Tibial nerve (tissue), 4 donors: ENCODE measurements around the gene TOMM6. TPM values are rescaled to one million over a fixed set of nuclear protein-coding genes. Genes with fewer than 3 reads are reported as not detected.

Experiments
- DNase-seq, 2 donors: peaks; one replicate each; pipeline ENCODE4 v3.0.0-alpha.2; 2019; ENCODE audit warnings: low spot score in 2 of 2
- H3K27ac ChIP-seq, 4 donors: fragments of 200-600 bp; sonication (generic) in 3 of 4; one replicate each; pipeline ENCODE4 v1.5.1; 2017 to 2019; ENCODE audit warnings: mild to moderate bottlenecking in 1 of 4
- H3K27me3 ChIP-seq, 2 donors: fragments of 200-600 bp; sonication (generic) in 1 of 2; one replicate each; pipeline versions ENCODE4 v1.5.1 to v1.6.0; 2017 to 2019
- H3K36me3 ChIP-seq, 3 donors: fragments of 200-600 bp; sonication (generic); one replicate each; pipeline ENCODE4 v1.5.1; 2018 to 2019
- H3K4me1 ChIP-seq, 4 donors: fragments of 200-600 bp; sonication (generic) in 3 of 4; one replicate each; pipeline ENCODE4 v1.5.1; 2017 to 2019
- H3K4me3 ChIP-seq, 4 donors: fragments of 200-600 bp; sonication (generic) in 3 of 4; one replicate each; pipeline ENCODE4 v1.5.1; 2017 to 2019; ENCODE audit warnings: mild to moderate bottlenecking in 1 of 4, moderate library complexity in 1 of 4
- H3K9me3 ChIP-seq, 4 donors: fragments of 200-600 bp; sonication (generic) in 3 of 4; one replicate each; pipeline ENCODE4 v1.5.1; 2017 to 2019
- EP300 ChIP-seq, 2 donors: sonication (generic); formaldehyde crosslinking; IDR thresholded peaks; one replicate each; pipeline ENCODE4 v1.6.1; 2017; ENCODE audit warnings: antibody characterized with exemption in 2 of 2, mild to moderate bottlenecking in 1 of 2
- POLR2A ChIP-seq, 2 donors: fragments of 450-650 bp; IDR thresholded peaks; one replicate each; pipeline ENCODE4 v1.6.1; 2017; ENCODE audit warnings: antibody characterized with exemption in 2 of 2, mild to moderate bottlenecking in 2 of 2, moderate library complexity in 2 of 2
- WGBS, 2 donors: methylation state at CpG; one replicate each; pipeline ENCODE4 v1.1.5; 2018; 5-methylcytosine and 5-hydroxymethylcytosine counted together
- total RNA-seq, 4 donors: library from RNA; depleted of rRNA; stranded (reverse); fragments of >200 nt; gene quantifications; one replicate each; pipeline ENCODE4 v1.1.0, GENCODE V29; 2016
- TF ChIP-seq, protein P1 (sequence below), 5 experiments: fragments of 200-600 bp in 3 of 5; fragments of 450-650 bp in 2 of 5; sonication (generic) in 3 of 5; IDR thresholded peaks; one replicate each; pipeline ENCODE4 v1.5.1; 2016 to 2019; ENCODE audit warnings: antibody characterized with exemption in 5 of 5, mild to moderate bottlenecking in 3 of 5, moderate library complexity in 2 of 5

The TOMM6 gene
- total RNA-seq, 4 donors from 2014 or later, result 76.1 to 121 (median 99.8) TPM

GRCh38 chr6:41781366-41781730, 6.1 kb upstream of the TOMM6 start:
- TF ChIP-seq POLR2A (IDR thresholded peaks at IDR 0.05), result no peak
- TF ChIP-seq, protein P1, sequence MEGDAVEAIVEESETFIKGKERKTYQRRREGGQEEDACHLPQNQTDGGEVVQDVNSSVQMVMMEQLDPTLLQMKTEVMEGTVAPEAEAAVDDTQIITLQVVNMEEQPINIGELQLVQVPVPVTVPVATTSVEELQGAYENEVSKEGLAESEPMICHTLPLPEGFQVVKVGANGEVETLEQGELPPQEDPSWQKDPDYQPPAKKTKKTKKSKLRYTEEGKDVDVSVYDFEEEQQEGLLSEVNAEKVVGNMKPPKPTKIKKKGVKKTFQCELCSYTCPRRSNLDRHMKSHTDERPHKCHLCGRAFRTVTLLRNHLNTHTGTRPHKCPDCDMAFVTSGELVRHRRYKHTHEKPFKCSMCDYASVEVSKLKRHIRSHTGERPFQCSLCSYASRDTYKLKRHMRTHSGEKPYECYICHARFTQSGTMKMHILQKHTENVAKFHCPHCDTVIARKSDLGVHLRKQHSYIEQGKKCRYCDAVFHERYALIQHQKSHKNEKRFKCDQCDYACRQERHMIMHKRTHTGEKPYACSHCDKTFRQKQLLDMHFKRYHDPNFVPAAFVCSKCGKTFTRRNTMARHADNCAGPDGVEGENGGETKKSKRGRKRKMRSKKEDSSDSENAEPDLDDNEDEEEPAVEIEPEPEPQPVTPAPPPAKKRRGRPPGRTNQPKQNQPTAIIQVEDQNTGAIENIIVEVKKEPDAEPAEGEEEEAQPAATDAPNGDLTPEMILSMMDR (IDR thresholded peaks at IDR 0.05), result no peak
- TF ChIP-seq EP300 (IDR thresholded peaks at IDR 0.05), result no peak
- peaks cover 4 to 73% (median 31%) of the 10 kb centered on the region in 4 donors for H3K4me1 ChIP-seq
- no peaks in the 10 kb centered on the region for H3K9me3 ChIP-seq
- peaks cover 0 to 13% (median 0%) of the 10 kb centered on the region in 3 donors for H3K36me3 ChIP-seq
- H3K27ac ChIP-seq, result peak overlapping the region in 3 of 4 donors; percentile 73 to 91 (median 85)
- DNase-seq, result no peak
- H3K4me3 ChIP-seq, result peak overlapping the region; percentile 58 to 89 (median 70)
- no peaks in the 10 kb centered on the region for H3K27me3 ChIP-seq
- 0 to 20% methylated on average over 3 of the region's 3 CpGs for WGBS, 2 donors

DNA sequence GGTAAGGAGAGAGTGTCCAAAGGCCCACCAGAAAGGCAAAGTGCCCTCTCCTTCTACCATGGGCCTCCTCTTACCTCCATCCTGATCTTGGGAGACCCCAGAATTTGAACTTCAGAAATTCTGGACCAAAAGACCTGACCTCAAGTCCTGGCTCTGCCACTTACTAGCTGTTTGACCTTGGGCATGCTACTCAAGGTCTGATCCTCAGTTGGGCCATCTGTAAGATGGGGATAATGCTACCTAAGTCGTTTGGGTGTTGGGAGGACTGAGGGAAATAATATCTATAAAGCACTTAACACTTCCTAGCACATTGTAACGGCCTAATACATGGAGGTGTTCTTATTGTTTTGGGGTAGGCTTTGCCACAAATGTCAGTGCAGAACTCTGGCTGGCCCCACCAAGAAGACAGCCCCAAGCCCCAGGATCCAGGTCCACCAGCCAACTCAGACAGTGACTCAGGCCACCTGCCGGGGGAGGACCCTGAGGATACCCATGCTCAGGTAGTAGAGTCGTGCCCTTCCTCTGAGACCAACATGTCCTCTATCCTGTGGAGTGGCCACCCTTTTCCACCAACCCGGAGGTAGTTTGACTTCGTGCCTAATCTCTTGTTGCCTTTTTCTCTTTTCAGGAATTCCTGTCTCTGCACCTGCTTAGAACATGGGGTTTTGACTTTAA, 4.3 kb upstream of the TOMM6 start:
- H3K4me1 ChIP-seq, result peaks cover 4 to 66% (median 31%) of the 10 kb centered on the region in 4 donors
- DNase-seq, result no peak
- H3K4me3 ChIP-seq, result no peak overlapping the region
- H3K36me3 ChIP-seq, result peaks cover 0 to 3% (median 0%) of the 10 kb centered on the region in 3 donors
- no peaks in the 10 kb centered on the region for H3K27me3 ChIP-seq
- 73 to 77% methylated on average over 6 of the region's 6 CpGs for WGBS, 2 donors
- no peaks in the 10 kb centered on the region for H3K9me3 ChIP-seq
- peak overlapping the region in 1 of 4 donors; percentile 41 for H3K27ac ChIP-seq
- TF ChIP-seq EP300 (IDR thresholded peaks at IDR 0.05) (no peak), POLR2A (IDR thresholded peaks at IDR 0.05) (no peak)
- TF ChIP-seq, protein P1 (IDR thresholded peaks at IDR 0.05), result no peak

DNA sequence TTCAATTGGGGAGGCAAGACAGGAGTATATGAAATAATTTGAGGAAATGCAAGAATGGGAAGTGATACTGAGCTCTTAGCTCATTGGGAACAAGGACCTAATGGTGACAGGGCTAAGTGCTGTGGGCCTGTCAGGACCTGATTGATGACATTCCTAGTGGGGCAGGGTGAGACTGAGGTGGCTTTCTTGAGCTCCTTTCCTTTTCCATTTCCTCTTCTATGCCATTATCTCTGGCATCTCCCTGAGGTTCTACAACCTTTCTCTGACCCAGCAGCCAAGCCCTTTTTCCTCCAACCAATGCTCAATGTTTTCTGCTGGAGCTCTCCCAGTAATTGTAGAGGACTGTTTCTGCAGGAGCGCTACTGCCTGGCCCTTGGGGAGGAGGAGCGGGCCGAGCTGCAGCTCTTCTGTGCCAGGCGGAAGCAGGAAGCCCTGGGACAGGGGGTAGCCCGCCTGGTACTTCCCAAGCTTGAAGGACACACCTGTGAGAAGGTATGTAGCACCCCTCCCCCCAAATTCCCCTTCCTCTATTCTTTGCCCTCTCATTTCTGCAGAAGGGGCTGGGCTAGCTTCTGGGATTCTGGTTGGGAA, 2.8 kb upstream of the TOMM6 start:
- Histone ChIP-seq H3K4me3 (no peak overlapping the region), H3K4me1 (peaks cover 4 to 65% (median 28%) of the 10 kb centered on the region in 4 donors)

GRCh38 chr6:41785254-41785653, 2.2 kb upstream of the TOMM6 start:
- Histone ChIP-seq H3K36me3 (peaks cover 0 to 18% (median 0%) of the 10 kb centered on the region in 3 donors), H3K27me3 (no peaks in the 10 kb centered on the region), H3K9me3 (no peaks in the 10 kb centered on the region), H3K4me1 (peaks cover 4 to 65% (median 28%) of the 10 kb centered on the region in 4 donors), H3K27ac (peak overlapping the region in 2 of 4 donors; percentile 93), H3K4me3 (no peak overlapping the region)
- 83% methylated on average over 11 of the region's 11 CpGs for WGBS, 2 donors
- DNase-seq, result no peak
- TF ChIP-seq POLR2A (IDR thresholded peaks at IDR 0.05), result no peak
- TF ChIP-seq EP300 (IDR thresholded peaks at IDR 0.05), result no peak
- TF ChIP-seq, protein P1 (IDR thresholded peaks at IDR 0.05), result no peak

More for the DNA sequence above, 2.8 kb upstream of the TOMM6 start:
- DNase-seq, result no peak
- Histone ChIP-seq H3K27me3 (no peaks in the 10 kb centered on the region), H3K36me3 (peaks cover 0 to 12% (median 0%) of the 10 kb centered on the region in 3 donors), H3K9me3 (no peaks in the 10 kb centered on the region), H3K27ac (peak overlapping the region in 1 of 4 donors; percentile 93)
- TF ChIP-seq, protein P1 (IDR thresholded peaks at IDR 0.05), result no peak
- TF ChIP-seq EP300 (IDR thresholded peaks at IDR 0.05), result no peak
- 52 to 69% methylated on average over 5 of the region's 5 CpGs for WGBS, 2 donors
